Stomach (tissue), 9 donors: Measurements from ENCODE around the gene PDE4C. TPM values are rescaled to one million over a fixed set of nuclear protein-coding genes. Genes with fewer than 3 reads are reported as not detected.
A peak's percentile ranks its signal among the peaks of the same experiment; 100 is the strongest.

Experiments used
- DNase-seq, 2 donors: peaks; one replicate each; pipeline versions ENCODE4 v3.0.0 to v3.0.0-alpha.2; 2013 to 2019
- H3K27ac ChIP-seq, 5 donors: fragments of 200-600 bp in 4 of 5; sonication (generic) in 4 of 5; one replicate each; pipeline ENCODE4 v1.5.1; 2013 to 2019; ENCODE audit warnings: mild to moderate bottlenecking in 1 of 5, moderate library complexity in 1 of 5
- H3K27me3 ChIP-seq, 3 donors: fragments of 200-600 bp; sonication (generic); one replicate each; pipeline ENCODE4 v1.5.1; 2017 to 2019; ENCODE audit warnings: mixed run types in 1 of 3
- H3K36me3 ChIP-seq, 4 donors: fragments of 200-600 bp; sonication (generic); 1 replicate in 3 of 4; 2 replicates in 1 of 4; pipeline ENCODE4 v1.5.1; 2016 to 2019
- H3K4me1 ChIP-seq, 4 donors: fragments of 200-600 bp; sonication (generic); one replicate each; pipeline ENCODE4 v1.5.1; 2016 to 2019
- H3K4me3 ChIP-seq, 4 donors: fragments of 200-600 bp; sonication (generic) in 3 of 4; one replicate each; pipeline ENCODE4 v1.5.1; 2016 to 2019; ENCODE audit warnings: mild to moderate bottlenecking in 1 of 4
- H3K9me3 ChIP-seq, 4 donors: fragments of 200-600 bp; sonication (generic); one replicate each; pipeline ENCODE4 v1.5.1; 2016 to 2019
- EP300 ChIP-seq: sonication (generic); formaldehyde crosslinking; IDR thresholded peaks from one replicate; pipeline ENCODE4 v1.6.1; 2017; ENCODE audit warnings: antibody characterized with exemption
- POLR2A ChIP-seq, 4 donors: fragments of 450-650 bp; IDR thresholded peaks; one replicate each; pipeline ENCODE4 v1.6.1; 2016; ENCODE audit warnings: antibody characterized with exemption in 4 of 4, control low read depth in 2 of 4, mild to moderate bottlenecking in 1 of 4, moderate library complexity in 1 of 4
- POLR2AphosphoS5 ChIP-seq, 3 donors: sonication (generic); formaldehyde crosslinking; IDR thresholded peaks; one replicate each; pipeline ENCODE4 v1.6.1; 2016; ENCODE audit warnings: antibody characterized with exemption in 3 of 3
- WGBS, 5 donors: extraction: QIAGEN DNeasy Blood & Tissue Kit in 3 of 5; methylation state at CpG; one replicate each; pipeline versions ENCODE4 v1.1.5 to v1.1.7; 2013 to 2018; 5-methylcytosine and 5-hydroxymethylcytosine counted together
- intact Hi-C: fragments of 100-400 bp; cut with DNase I; formaldehyde crosslinking; loops from one replicate; pipeline ENCODE4 v1.15.1; 2023; ENCODE audit warnings: low total_unique reads
- polyA plus RNA-seq, 3 donors: library from polyadenylated mRNA; stranded (reverse); fragments of 200-250 nt; gene quantifications; one replicate each; pipeline ENCODE4 v1.2.3, GENCODE V29; 2013
- total RNA-seq, 5 donors: library from RNA; depleted of rRNA; stranded (reverse); fragments of >200 nt; gene quantifications; one replicate each; pipeline versions ENCODE4 v1.1.0 to v1.2.3, GENCODE V29; 2014 to 2016
- TF ChIP-seq, protein P1 (sequence below), 7 experiments: fragments of 450-650 bp in 4 of 7; fragments of 200-600 bp in 3 of 7; sonication (generic) in 3 of 7; IDR thresholded peaks; one replicate each; pipeline ENCODE4 v1.5.1; 2016 to 2019; ENCODE audit warnings: antibody characterized with exemption in 7 of 7, control low read depth in 2 of 7, mild to moderate bottlenecking in 1 of 7
- donor health status: healthy with polysubstance abuse.
- donor health status: Bipolar disorder and iron deficiency.
- donor health status: healthy.

The PDE4C gene
- total and polyA plus RNA-seq, 8 donors = 0.87 to 25.4 (median 7.0) TPM; not detected in 2

DNA sequence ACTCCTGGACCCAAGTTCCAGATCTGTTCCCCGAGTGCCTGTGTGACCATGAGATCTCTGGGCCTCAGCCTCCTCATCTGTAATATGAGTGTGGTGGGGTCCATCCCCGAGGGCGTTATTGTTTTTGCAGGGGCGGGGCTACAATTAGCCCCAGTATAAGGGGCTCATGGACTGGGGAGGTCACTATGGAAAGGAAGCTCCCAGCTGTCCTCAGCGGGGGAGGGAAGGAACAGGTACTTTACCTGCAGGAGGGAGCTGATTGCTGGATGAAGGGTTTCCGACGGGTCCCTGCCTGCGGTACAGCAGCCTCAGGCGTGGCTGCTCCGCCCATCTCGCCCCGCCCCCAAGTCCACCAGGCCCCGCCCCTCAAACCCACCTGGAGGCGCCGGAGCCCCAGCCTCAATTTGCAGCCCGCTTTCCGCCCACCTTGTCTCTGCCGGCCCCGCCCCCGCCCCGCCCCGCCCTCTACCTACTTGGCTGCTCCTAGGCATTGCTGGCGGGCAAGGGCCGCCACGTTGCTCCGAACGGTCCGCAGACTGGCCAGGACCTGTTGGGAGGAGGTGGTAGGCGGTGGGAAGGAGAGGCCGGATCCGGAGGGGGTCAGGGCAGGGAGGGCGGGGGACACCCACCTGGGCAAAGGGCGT lies 5.5 kb downstream of the PDE4C start:
- peaks cover 0 to 57% (median 33%) of the 10 kb centered on the region in 3 donors for H3K27me3 ChIP-seq
- H3K9me3 ChIP-seq = no peaks in the 10 kb centered on the region
- 3 to 14% (median 6%) methylated on average over 11 to 33 of the region's 33 CpGs for WGBS, 5 donors
- intact Hi-C loops = no loop called here
- no peak overlapping the region for H3K27ac ChIP-seq
- H3K4me1 ChIP-seq = peaks cover 10 to 27% (median 27%) of the 10 kb centered on the region in 4 donors
- no peaks in the 10 kb centered on the region for H3K36me3 ChIP-seq
- TF ChIP-seq, protein P1, sequence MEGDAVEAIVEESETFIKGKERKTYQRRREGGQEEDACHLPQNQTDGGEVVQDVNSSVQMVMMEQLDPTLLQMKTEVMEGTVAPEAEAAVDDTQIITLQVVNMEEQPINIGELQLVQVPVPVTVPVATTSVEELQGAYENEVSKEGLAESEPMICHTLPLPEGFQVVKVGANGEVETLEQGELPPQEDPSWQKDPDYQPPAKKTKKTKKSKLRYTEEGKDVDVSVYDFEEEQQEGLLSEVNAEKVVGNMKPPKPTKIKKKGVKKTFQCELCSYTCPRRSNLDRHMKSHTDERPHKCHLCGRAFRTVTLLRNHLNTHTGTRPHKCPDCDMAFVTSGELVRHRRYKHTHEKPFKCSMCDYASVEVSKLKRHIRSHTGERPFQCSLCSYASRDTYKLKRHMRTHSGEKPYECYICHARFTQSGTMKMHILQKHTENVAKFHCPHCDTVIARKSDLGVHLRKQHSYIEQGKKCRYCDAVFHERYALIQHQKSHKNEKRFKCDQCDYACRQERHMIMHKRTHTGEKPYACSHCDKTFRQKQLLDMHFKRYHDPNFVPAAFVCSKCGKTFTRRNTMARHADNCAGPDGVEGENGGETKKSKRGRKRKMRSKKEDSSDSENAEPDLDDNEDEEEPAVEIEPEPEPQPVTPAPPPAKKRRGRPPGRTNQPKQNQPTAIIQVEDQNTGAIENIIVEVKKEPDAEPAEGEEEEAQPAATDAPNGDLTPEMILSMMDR (IDR thresholded peaks at IDR 0.05) = no peak
- no peak for TF ChIP-seq POLR2AphosphoS5 (IDR thresholded peaks at IDR 0.05)
- DNase-seq = peak in 1 of 2 donors; percentile 46
- H3K4me3 ChIP-seq = no peak overlapping the region

DNA sequence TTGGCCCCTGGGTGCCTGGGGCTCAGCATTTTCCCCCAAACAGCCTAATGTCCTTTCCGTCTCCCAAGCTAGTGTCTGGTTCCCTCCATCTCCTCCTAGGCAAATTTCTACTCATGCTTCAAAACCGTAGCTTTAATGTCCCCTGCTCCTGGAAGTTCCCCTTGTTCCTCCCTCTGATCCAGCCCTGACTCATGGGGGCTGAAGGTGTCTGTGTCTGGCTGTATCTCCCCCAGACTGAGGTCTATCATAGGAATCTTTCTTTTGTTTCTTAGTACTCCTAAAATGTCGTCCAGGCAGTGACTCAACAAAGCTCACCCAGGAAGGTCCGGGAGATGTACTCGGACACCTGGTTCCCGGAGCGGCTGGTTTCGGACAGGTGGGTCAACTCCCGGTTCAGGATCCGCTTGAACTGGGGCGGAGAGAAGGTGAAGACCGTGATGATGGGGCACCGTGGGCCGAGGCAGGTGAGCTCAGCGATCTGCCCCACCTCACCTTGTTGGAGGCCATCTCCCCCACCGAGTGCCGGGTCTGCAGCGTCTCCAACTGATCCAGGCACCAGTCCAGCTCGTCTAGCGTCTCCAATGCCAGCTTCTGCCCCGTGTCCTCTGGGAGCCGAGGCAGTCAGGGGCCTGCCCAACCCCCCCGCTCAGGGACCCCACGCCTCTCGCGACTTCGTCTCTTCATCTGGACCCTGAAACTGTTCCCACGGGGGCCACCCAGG lies 6.2 kb downstream of the PDE4C start:
- H3K4me1 ChIP-seq = peaks cover 10 to 20% (median 20%) of the 10 kb centered on the region in 4 donors
- H3K4me3 ChIP-seq = no peak overlapping the region
- H3K27ac ChIP-seq = no peak overlapping the region
- H3K36me3 ChIP-seq = no peaks in the 10 kb centered on the region
- peaks cover 0 to 50% (median 26%) of the 10 kb centered on the region in 3 donors for H3K27me3 ChIP-seq
- WGBS, 5 donors = 63 to 66% (median 64%) methylated on average over 24 to 28 of the region's 28 CpGs
- no peak for DNase-seq
- no peaks in the 10 kb centered on the region for H3K9me3 ChIP-seq
- no peak for TF ChIP-seq EP300
- no peak for TF ChIP-seq POLR2AphosphoS5 (IDR thresholded peaks at IDR 0.05)
- TF ChIP-seq, protein P1 (IDR thresholded peaks at IDR 0.05) = no peak
- TF ChIP-seq POLR2A (IDR thresholded peaks at IDR 0.05) = no peak
- intact Hi-C loops = no loop called here

DNA sequence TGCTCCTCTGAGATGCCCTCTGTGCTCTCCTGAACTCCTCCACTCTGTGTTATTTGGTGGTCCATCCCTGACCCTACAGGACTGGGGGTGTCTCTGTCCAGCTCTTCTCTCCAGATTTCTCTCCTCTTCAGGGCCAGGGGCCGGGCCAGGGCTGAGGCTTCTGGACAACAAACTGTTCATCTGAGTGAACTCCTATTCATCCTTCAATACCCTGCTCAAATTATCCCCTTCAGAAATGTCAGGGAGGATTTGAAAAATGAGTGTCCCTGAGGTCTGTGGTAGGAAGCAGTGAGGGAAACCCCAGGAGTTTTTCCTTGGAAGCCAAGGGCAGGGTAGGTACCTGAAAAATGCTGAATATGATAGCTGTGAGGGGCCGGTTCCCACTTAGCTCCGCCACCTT lies 7.6 kb downstream of the PDE4C start:
- TF ChIP-seq EP300 (no peak), POLR2AphosphoS5 (IDR thresholded peaks at IDR 0.05) (no peak), POLR2A (IDR thresholded peaks at IDR 0.05) (no peak)
- TF ChIP-seq, protein P1 (IDR thresholded peaks at IDR 0.05) = no peak
- 62 to 88% (median 85%) methylated on average over 3 of the region's 3 CpGs for WGBS, 5 donors
- Histone ChIP-seq H3K4me1 (peaks cover 0 to 8% (median 7%) of the 10 kb centered on the region in 4 donors), H3K27me3 (peaks cover 0 to 36% (median 21%) of the 10 kb centered on the region in 3 donors), H3K4me3 (no peak overlapping the region), H3K27ac (no peak overlapping the region), H3K9me3 (no peaks in the 10 kb centered on the region), H3K36me3 (no peaks in the 10 kb centered on the region)
- intact Hi-C loops = no loop called here
- DNase-seq = no peak

DNA sequence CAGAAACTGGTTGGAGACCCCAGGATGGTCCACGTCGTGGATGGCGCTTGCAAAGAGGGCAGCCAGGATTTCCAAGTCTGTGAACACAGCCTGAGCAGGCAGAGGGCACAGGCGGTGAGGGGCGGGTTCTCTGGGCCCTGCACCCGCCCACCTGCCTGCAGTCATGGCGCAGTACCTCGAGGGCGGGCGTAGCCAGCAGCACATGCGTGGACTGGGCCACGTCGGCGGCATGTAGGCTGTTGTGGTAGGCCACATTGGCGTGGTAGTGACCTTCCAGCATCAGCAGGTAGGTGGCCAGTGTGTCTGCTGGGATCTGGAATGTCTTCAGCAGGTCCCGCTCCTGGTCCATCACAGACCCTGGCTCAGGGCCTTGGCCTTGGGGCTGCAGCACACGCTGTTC lies 8.1 kb downstream of the PDE4C start:
- Histone ChIP-seq H3K4me3 (no peak overlapping the region), H3K36me3 (no peaks in the 10 kb centered on the region), H3K4me1 (peaks cover 0 to 8% (median 7%) of the 10 kb centered on the region in 4 donors), H3K27ac (no peak overlapping the region), H3K9me3 (no peaks in the 10 kb centered on the region), H3K27me3 (peaks cover 0 to 32% (median 21%) of the 10 kb centered on the region in 3 donors)
- TF ChIP-seq EP300 (no peak), POLR2AphosphoS5 (IDR thresholded peaks at IDR 0.05) (no peak), POLR2A (IDR thresholded peaks at IDR 0.05) (no peak)
- TF ChIP-seq, protein P1 (IDR thresholded peaks at IDR 0.05) = no peak
- intact Hi-C loops = no loop called here
- DNase-seq = no peak
- whole genome bisulfite sequencing, 5 donors = 72 to 85% (median 81%) methylated on average over 17 of the region's 17 CpGs
